ENCODE measurements around the gene ARL15. TPM values are rescaled to one million over a fixed set of nuclear protein-coding genes. Genes with fewer than 3 reads are reported as not detected.

The ARL15 gene
- total RNA-seq, 1 experiment from 2014 or later: 0.50 TPM

DNA sequence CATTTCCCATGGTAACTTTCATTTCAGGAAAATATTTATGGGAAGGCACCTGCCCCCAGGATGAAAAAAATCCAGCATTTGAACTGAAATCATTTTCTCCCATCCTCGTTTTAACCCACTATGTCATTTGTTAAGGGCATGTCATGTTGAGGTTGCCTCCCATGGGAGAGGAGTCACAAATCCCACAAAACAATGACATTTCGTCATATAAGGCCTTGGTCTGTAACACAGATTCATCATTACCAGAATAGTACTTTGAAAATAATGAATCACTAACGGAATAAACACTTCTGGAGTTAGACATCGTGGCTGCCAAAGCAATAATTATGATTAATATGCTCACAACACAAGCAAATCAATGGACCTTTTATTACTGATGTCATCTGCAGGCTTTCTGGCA lies 475.9 kb downstream of the ARL15 start:
- no peaks in the 10 kb centered on the region for H3F3A ChIP-seq (ENCODE audit: insufficient read depth, low read depth)
- CTCF ChIA-PET: no interaction called here
- H3K4me3 ChIP-seq: no peak overlapping the region
- peaks cover 6% of the 10 kb centered on the region; the same call in 1 of the 2 replicates for H3K27me3 ChIP-seq (ENCODE audit: insufficient read depth, low read depth)
- no peaks in the 10 kb centered on the region for H4K20me1 ChIP-seq (ENCODE audit: insufficient read depth)
- H3K27ac ChIP-seq: no peak overlapping the region
- TF ChIP-seq EZH2 (IDR thresholded peaks at IDR 0.05; ENCODE audit: low read depth) (no peak), CTCF (conservative IDR thresholded peaks at IDR 0.05) (no peak)
- no peaks in the 10 kb centered on the region for H3K4me1 ChIP-seq (replicated peaks; ENCODE audit: insufficient read depth)
- H3K36me3 ChIP-seq (ENCODE audit: low read depth): no peaks in the 10 kb centered on the region
- H2AFZ ChIP-seq: no peak overlapping the region
- POLR2A ChIA-PET (ENCODE audit: unreplicated experiment): no interaction called here
- intact Hi-C loops (cut with micrococcal nuclease; ENCODE audit: unreplicated experiment): no loop called here
- no peaks in the 10 kb centered on the region for H3K9me2 ChIP-seq (ENCODE audit: insufficient read depth)
- no peak for DNase-seq
- no TSS peak for BruUV-seq (replicated peaks)
- H3K9me3 ChIP-seq (ENCODE audit: insufficient read depth, low read depth): no peaks in the 10 kb centered on the region
- no peaks in the 10 kb centered on the region for H3K79me2 ChIP-seq (ENCODE audit: low read depth)
- H3K4me2 ChIP-seq: no peak overlapping the region

Small RNA genes within 50 kb of the gene (microRNA-seq; reads per million reads assigned to microRNA genes)
- gene MIR4459 (ENCODE audit: borderline number of aligned reads, borderline replicate concordance): not detected
- not detected for gene MIR581 (ENCODE audit: borderline number of aligned reads, borderline replicate concordance)

Other genes starting within 250 kb of the ARL15 start
- gene HSPB3, start 145.1 kb upstream of the ARL15 start, total RNA-seq (2021): not detected in 2 replicates
- gene SNX18, start 207.2 kb upstream of the ARL15 start, total RNA-seq (2021): 9.7 and 13.1 TPM in 2 replicates